GM21528 (cell line): ENCODE measurements around the gene CARM1.
"Not testable (repeated sequence)": the region's sequence is repeated elsewhere in the genome, so short reads cannot be mapped to it uniquely, and the experiment has no call there.

Experiments
- ATAC-seq: cut with Tn5 transposase; IDR thresholded peaks from one replicate; pipeline ENCODE4 v1.9.1; 2021; ENCODE audit warnings: mild to moderate bottlenecking, moderate library complexity; ENCODE audit not compliant: unreplicated experiment, low FRiP score

Gene CARM1

DNA sequence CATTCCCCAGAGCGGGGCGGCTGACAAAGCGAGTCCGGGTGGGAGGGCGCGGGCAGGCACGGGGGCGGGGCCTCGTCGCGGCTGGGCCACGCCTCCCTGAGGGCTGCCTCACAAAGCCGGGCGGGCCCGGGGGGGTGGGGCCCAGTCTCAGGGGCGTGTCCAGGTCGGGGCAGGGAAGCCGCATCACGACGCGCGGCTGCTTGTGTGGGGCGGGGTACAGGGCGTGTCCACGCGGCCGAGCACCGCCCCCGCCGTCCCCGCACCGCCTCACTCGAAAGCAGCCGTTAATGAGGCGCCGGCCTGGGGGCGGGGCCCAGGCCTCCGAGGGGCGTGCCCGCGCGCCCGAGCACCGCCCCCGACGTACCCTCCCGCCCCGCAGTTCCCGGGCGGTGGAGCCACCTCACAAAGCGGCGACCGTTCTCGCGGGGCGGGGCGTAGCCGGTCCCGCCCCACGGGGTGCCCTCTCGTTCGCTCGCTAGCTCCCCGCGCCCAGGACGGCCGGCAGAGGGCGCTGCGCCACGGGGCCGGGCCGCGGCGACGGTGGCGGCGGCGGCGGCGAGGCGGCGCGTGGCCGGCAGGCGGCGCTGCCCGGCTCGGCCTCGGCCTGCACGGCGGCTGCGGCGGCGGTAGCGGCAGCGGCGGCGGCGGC lies at the start of gene CARM1:
CARM1 (plus strand) TSS at position 599 of the 649 bp plus-strand sequence. CDS start 150 bp downstream, outside the sequence.
- peak; percentile 68 for ATAC-seq

DNA sequence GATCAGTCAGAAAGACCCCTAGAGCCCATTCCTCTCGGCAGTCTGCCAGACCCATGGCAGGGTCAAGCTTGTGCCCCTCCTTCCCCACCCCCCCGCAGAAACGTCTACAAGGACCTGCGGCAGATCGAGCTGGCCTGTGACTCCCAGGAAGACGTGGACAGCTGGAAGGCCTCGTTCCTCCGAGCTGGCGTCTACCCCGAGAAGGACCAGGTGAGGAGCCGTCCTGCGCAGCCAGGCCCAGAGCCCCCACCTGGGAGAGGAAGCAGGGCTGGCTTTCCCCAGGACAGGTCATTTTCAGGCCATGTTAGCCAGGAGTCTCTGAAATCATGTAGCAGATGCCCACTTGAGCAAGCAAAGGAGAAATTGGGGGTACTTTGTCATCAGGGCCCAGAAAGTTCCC lies 47.7 kb upstream of the CARM1 start:
- ATAC-seq, result no peak

DNA sequence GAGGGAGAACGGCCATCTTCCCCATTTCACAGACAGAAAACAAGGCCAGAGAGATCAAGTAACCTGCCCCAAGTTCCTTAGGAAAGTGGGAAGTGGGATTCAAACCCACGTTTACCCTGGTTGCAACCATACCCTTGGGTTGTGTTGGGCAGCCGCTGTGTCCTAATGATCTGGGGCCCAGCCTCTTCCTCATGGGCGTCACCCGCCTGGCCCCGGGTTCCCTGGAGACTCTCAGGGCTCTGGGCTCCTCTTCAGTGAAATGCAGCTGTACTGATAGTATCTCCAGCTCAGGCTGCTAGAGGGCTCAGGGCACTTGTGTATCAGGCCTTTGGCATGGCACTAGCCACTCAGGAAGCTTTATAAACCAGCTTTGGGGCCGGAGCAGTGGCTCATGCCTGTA lies 45.1 kb upstream of the CARM1 start:
- no peak for ATAC-seq

DNA sequence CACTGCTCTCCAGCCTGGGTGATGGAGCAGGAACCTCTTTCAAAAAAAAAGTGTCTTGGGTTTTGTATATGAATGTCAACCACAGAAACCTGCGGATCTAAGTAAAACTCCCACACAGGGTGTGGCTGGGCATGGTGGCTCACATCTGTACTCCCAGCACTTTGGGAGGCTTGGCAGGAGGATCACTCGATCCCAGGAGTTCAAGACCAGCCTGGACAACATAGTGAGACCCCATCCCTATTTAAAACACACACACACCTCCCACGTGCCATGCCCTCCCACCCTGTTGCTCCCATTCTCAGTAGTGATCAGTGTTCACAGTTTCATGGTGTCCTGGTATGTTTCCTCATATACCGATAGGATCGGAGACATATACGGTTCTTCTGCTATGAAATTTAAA lies 44.5 kb upstream of the CARM1 start:
- ATAC-seq, result no peak

DNA sequence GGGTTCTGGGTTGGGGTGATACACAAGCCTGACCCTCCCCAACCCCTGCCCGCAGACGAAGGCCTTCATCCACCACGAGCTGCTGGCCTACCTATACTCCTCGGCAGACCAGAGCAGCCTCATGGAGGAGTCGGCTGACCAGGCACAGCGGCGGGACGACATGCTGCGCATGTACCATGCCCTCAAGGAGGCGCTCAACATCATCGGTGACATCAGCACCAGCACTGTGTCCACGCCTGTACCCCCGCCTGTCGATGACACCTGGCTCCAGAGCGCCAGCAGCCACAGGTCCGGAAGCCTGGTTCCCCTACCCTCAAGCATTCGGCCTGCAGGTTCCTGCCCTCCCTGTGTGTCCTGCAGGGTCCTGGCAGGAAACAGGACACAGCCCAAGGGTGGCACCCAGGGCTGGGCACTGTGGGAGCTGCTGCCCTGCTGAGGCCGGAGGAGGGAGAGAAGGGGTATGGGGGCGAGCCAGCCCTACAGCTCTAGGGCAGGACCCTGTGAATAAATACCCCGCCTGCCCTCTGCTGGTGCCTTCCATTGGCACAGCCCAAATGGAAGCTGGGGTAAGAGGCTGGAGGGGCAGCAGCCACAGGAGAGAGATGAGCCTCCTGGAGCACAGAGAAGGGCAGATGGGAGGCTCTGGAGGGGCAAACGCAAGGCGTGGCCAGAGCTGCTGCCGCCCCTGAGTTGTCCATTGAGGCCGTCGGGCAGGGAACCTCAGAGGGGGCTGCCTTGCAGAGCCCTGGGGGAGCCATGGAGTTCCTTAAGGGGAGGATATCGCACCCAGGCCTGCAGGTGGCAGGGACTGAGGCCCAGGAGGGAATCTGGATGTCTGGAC lies 42.2 kb upstream of the CARM1 start:
- no peak for ATAC-seq

DNA sequence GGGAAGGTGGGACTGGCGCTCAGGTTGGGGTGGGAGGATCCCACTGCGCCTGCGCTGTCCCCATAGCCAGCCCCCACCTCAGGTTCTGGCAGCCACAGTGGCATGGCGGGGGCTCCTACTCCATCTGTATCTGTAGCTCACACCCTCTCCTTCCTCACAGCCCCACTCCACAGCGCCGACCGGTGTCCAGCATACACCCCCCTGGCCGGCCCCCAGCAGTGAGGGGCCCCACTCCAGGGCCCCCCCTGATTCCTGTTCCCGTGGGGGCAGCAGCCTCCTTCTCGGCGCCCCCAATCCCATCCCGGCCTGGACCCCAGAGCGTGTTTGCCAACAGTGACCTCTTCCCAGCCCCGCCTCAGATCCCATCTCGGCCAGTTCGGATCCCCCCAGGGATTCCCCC lies 41.4 kb upstream of the CARM1 start:
- ATAC-seq, result no peak

DNA sequence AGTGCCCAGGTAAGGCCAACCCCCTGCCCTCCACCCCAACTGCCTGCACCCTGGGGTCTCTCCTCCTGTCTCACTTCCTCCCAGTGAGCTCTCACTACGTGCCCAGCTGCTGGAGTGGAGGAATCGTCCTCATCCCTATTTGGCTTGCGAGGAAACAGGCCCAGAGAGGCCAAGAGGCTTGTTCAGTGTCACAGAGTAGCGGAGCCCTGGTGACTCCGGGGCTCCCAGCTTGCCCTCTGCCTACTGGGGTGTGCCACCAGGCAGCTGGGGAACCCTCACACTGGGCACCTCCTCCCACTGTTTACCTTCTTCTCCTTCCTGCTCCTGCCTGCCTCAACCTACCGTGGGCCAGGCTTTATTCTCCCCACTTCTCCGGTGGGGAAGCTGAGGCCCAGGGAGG lies 41.0 kb upstream of the CARM1 start:
- no peak for ATAC-seq

DNA sequence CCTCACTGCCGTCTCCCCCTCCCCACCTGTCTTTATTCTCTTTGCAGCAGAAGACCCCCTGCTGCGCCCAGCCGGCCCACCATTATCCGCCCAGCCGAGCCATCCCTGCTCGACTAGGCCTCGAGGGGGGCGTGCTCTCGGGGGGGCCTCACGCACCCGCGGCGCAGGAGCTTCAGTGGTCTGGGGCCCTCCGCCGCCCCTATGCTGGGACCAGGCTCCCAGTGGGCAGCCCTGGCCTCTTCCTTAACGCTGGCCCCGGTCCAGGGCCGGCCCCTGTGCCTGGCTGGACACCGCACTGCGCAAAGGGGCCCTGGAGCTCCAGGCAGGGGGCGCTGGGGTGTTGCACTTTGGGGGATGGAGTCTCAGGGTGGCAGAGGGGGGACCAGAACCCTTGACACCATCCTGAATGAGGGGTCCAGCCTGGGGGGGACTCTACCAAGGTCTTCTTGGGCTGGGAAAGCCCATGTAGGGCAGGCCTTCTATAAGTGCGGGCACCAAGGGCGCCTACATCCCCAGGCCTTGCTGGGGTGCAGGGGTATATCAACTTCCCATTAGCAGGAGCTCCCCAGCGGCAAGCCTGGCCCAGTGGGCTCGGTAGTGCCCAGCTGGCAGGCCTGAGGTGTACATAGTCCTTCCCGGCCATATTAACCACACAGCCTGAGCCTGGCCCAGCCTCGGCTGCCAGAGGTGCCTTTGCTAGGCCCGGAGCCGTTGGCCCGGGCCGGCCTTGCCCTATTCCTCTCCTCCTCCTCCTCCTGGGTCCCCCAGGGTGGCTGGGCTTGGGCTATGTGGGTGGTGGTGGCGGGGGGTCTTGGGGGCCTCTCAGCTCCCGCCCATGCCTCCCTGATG lies 40.2 kb upstream of the CARM1 start:
- no peak for ATAC-seq

DNA sequence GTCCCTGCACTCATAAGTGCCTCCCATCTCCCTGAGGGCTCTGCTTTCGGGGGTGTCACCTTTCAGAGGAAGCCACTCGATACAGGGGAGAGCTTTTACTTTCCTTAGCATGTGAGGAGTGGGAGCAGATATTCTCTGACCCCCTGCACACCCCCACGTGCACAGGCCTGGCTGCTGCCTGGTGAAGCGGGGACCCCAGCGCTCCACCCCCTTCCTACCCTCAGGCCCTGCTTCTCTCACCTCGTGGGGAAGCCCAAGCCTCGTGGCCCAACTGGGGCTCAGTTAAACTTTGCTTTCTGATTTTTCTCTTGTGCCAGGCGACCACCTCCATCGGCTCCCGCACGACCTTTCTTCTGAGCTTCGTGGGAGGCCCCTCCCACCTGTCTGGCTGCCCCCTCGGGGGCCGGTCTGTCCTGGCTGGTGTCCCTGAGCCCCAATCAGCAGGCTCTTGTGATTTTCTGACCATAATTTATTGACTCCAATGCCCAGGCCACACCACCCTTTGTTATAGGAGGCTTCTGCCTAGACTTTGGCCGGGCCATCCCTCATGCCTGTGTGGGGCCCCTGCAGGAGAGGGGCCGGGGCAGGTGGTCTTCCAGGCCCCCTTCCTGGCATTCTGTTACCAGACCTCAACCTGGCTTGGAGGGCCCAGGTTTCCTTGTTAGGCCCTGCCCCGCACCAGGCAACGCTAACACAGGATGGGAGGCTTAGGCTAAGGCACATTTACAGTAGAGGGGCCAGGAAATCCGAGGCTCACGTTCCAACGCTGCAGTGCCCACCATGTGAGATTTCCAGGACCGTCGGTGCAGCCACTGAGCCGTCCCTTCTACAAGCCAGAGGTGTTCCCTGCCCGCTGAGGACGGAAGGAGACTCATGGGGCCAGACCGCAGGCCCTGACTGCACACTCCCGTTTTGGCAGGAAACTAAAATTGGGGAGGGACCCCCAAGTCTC lies 39.1 kb upstream of the CARM1 start:
- no peak for ATAC-seq

DNA sequence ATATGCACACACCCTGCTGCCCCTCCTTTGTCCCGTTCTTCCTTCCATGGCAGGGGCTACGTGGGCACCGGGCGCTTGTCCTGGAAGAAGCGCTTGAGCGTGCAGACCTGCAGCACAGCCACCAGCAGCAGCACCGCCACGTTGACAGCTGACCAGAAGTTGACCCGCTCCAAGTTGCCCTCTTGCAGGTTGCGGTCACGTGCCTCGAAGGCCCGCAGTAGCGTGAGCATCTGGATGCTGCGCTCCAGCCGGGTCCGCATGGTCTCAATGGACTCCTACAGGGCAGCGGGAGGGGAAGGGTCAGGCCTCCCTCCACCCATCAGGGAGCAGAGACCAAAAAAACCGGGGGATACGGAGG lies 38.4 kb upstream of the CARM1 start:
- ATAC-seq, result no peak

DNA sequence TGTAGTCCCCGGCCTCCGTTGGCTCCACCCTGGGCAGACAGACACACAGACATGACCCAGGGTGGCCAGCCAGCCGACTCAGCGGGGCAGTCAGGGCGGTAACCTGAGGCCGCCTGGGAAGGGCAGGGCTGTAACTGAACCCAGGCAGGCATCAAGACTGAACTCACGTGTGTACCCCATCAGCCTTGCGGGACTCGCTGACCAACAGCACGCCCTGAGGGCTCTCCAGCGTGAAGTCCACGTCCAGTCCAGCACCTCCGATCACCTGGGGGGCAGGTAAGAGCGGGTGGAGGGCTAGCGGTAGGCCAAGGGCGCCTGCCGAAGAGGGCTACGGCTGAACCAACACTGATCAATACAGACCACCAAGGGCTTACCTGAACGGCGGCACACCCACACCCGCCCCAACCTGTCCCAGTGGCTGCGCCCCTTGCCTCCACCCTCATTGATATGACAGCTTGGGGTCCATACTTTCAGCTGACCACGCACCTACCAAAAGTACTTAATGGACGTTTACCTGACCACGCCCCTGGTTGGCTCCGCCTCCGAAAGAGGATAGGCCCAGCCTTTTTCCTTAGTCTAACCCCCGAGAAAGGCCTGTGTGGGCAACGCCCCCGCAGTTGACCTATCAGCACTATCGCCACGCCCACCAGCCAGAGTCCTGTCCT lies 36.1 kb upstream of the CARM1 start:
- no peak for ATAC-seq

DNA sequence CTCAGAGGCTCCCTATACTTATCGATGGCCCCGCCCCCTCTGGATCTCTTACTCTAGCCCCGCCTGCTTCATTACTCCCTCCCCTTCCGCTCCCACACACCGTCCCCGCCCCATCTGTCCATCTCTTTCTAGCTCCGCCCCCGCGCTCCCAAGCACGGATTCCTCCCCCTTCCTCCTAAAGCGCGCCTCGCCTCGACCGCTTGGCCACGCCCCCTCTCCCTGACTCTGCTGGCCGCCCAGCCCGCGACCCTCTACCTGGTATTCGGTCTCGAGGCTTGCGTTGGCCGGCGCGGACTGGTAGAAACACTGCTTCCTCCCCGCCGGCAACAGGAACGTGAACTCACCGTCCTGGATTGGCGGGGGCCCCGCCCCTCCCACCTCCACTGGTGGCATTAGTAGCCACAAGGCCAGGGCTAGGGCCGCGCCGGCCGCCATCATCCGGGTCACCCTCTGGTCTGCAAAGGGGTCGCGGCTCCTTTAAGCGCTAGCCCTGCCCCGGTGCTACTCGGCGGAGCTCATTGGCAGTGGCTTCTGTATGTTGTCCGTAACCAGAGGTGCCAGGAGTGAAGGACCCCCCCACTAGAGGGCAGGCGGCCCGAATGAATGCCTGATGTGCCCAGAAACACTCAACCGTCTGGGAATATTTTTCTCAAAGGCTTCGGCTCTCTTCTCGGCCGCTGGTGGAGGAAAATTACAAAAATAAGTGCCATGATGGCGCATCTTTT lies 35.4 kb upstream of the CARM1 start, which contains the start of gene TMED1:
TMED1 (minus strand) TSS at position 459 of the 725 bp plus-strand sequence; CDS start at position 438, 21 bp downstream.
- peak; percentile 65 for ATAC-seq

DNA sequence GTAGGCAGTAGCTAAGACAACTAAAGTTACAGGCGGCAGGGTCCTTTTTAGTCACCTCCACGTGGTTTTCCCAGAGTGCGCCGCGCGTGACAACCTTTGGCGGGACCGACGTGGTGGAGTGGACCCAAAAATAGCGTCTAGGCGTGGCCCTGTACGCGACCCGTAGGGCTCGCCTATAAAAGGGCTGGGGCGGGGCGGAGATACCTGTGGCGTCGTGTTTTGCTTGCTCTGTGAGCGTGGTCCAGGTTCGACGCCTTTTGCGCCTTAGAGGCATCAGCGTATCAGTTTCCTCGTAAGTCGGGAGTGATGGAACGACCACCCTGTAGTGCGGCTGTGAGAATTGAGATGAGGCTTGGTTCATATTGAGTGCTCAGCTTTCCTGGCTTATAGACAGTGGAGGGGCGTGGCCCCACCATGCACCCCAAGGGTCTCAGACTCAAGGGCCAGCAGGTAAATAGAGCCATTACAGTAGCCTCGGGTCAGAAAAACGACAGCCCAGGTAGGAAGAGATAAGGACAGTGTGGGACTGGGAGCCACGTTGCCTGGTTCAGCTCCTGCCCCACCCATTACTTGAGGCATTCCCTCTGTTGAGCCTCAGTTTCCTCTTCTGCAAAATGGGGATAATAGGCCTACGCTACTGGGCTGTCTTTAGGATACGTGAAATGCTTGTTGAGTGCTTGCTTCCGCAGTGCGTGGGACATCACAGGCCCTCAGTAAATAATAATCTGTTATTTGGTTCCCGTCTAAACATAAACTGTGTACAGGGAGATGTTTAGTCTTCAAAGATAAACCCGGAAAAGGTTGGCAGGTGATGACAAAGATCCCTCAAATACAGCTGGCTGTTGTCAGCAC lies 34.6 kb upstream of the CARM1 start:
- no peak for ATAC-seq

DNA sequence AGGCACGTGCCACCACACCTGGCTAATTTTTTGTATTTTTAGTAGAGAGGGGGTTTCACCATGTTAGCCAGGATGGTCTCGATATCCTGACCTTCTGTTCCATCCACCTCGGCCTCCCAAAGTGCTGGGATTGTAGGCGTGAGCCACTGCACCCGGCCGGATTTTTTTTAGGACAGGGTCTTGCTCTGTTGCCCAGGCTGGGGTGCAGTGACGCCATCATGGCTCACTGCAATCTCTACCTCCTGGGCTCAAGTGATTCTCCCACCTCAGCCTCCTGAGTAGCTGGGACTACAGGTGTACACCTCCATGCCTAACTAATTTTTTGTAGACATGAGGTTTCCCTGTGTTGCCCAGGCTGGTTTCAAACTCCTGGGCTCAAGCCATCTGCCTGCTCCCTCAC lies 33.7 kb upstream of the CARM1 start:
- ATAC-seq, result not testable (repeated sequence)

DNA sequence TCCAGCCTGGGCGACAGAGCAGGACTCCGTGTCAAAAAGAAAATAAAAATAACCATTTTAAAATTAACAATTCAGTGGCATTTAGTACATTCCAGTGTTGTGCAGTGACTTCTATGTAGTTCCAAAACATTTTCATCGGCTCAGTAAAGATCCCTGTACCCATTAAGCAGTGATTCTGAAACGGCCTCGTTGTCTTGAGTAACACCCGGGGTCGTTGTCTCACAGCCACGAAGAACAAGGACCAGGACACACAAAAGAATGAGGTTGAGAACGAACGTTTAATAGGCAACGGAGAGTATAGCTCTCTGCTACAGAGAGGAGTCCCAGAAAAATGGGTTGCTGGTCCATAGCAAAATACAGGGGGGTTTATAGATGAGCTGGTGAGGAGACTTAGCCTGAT lies 33.0 kb upstream of the CARM1 start:
- ATAC-seq, result no peak

DNA sequence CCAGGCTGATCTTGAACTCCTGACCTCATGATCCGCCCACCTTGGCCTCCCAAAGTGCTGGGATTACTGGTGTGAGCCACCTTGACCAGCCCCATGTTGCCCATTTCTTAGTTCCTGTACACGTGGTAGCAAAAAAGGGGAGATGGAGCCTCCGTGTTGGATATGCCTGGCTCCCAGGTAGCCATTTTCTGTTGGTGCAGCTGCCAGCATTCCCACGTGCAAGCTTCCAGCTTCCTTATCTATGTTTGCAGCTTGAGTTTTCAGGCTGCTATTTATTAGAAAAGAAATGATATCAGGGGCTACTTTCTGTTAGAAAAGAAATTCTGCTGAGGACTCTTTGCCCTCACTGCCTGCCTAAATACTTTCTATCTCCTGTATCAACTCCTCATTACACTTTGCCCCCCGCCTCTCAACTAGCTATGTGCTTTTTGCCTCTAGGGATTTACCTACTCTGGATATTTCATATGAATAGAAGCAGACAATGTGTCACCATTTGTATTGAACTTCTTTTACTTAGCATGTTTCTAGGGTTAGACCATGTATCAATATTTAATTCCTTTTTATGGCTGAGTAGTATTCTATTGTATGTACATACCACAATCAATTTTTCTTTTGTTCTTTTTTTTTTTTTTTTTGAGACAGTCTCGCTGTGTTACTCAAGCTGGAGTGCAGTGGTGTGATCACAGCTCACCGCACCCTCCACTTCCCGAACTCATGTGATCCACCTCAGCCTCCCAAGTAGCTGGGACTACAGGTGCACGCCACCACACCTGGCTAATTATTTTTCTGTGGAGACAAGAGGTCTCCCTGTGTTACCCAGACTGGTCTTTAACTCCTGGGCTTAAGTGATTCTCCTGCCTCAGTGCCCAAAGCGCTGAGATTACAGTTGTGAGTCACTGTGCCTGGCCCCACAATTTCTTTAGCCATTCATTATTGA lies 32.0 kb upstream of the CARM1 start:
- ATAC-seq, result no peak

DNA sequence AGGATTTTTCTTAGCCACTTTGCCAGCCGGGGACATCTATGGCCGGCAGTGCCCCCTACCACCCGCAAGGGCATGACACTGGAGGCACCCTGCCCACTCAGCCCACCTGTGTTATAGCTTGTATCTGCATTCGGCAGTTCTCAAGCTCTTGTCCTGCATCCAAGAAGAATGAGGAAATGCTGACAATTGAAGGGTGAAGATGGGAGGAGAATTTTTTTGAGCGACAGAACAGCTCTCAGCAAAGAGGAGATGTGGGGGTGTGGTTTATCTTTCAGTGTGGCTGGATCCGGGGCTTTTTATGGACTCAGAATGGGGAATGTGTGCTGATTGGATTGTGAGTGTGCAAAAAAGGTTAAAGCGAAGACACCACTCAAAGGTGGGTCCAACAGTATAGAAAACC lies 28.6 kb upstream of the CARM1 start:
- no peak for ATAC-seq
